H1 (cell line): ENCODE measurements around the gene ITPKA. TPM values are rescaled to one million over a fixed set of nuclear protein-coding genes. Genes with fewer than 3 reads are reported as not detected.

ENCODE experiments used
- CTCF ChIA-PET: fragments of 300-600 bp; sonication (Branson Sonifier 250); formaldehyde crosslinking; loops from one replicate; lab custom pipeline; 2021; ENCODE audit not compliant: partially characterized antibody; lab: Charles Lee
- POLR2A ChIA-PET: fragments of 300-600 bp; sonication (Branson Sonifier 250); formaldehyde crosslinking; loops from one replicate; lab custom pipeline; 2021; ENCODE audit warnings: inconsistent platforms; ENCODE audit not compliant: partially characterized antibody; lab: Charles Lee
- DNase-seq, 2 experiments: peaks; one replicate each; pipeline versions ENCODE4 v3.0.0 to v3.0.0-alpha.2; 2010 to 2022; ENCODE audit warnings: low spot score in 2 of 2, low read depth in 1 of 2, mixed read lengths in 1 of 2
- FAIRE-seq: peaks from 2 replicates; lab custom pipeline; 2011; peaks lifted over from hg19 to GRCh38; lab: Jason Lieb, UNC
- H2AFZ ChIP-seq: 2 replicates; pipeline ENCODE4 v1.8.1; 2012; ENCODE audit warnings: low read length, inconsistent platforms
- H2AK5ac ChIP-seq: 2 replicates; pipeline ENCODE4 v1.6.1; 2013; ENCODE audit warnings: low read depth, low read length
- H2BK120ac ChIP-seq: replicated peaks from 2 replicates; pipeline ENCODE3; 2013; ENCODE audit warnings: low read depth, low read length, inconsistent platforms
- H2BK12ac ChIP-seq: 2 replicates; pipeline ENCODE4 v1.6.1; 2013; ENCODE audit warnings: low read depth, low read length
- H2BK15ac ChIP-seq: 2 replicates; pipeline ENCODE4 v1.6.1; 2013; ENCODE audit warnings: low read length
- H2BK20ac ChIP-seq: 2 replicates; pipeline ENCODE4 v1.6.1; 2013; ENCODE audit warnings: low read length
- H2BK5ac ChIP-seq: 2 replicates; pipeline ENCODE4 v1.6.1; 2013; ENCODE audit warnings: low read depth, low read length
- H3K14ac ChIP-seq: 2 replicates; pipeline ENCODE4 v1.6.1; 2013; ENCODE audit warnings: inconsistent platforms; ENCODE audit not compliant: insufficient read length
- H3K18ac ChIP-seq: 2 replicates; pipeline ENCODE4 v1.6.1; 2013; ENCODE audit warnings: low read length; ENCODE audit errors: extremely low read depth
- H3K23ac ChIP-seq: 2 replicates; pipeline ENCODE4 v1.6.1; 2013; ENCODE audit warnings: inconsistent platforms; ENCODE audit not compliant: insufficient read length
- H3K23me2 ChIP-seq: 2 replicates; pipeline ENCODE4 v1.6.1; 2013; ENCODE audit warnings: low read depth, low read length
- H3K27ac ChIP-seq: 2 replicates; pipeline ENCODE4 v1.6.1; 2011; ENCODE audit warnings: low read depth, low read length, inconsistent platforms
- H3K27me3 ChIP-seq, 4 experiments: replicated peaks in 1 of 4; 1 replicate in 1 of 4; 2 replicates in 3 of 4; pipeline versions ENCODE4 v1.6.1 to v1.8.1; 2011 to 2013; ENCODE audit warnings: low read length in 3 of 4, mild to moderate bottlenecking in 3 of 4, inconsistent platforms in 2 of 4, mixed read lengths in 2 of 4, moderate library complexity in 1 of 4; ENCODE audit not compliant: control insufficient read depth in 3 of 4, insufficient read depth in 3 of 4; ENCODE audit errors: extremely low read depth in 1 of 4
- H3K36me3 ChIP-seq, 4 experiments: 2 replicates each; pipeline versions ENCODE4 v1.6.1 to v1.8.1; 2011 to 2013; ENCODE audit warnings: mild to moderate bottlenecking in 4 of 4, low read length in 3 of 4, moderate library complexity in 2 of 4, control low read depth in 1 of 4, inconsistent platforms in 1 of 4; ENCODE audit not compliant: insufficient read depth in 4 of 4, control insufficient read depth in 2 of 4
- H3K4ac ChIP-seq: replicated peaks from 2 replicates; pipeline ENCODE3; 2013; ENCODE audit warnings: low read length, low read depth, mixed read lengths, inconsistent platforms; ENCODE audit not compliant: insufficient read length
- H3K4me1 ChIP-seq, 4 experiments: replicated peaks in 1 of 4; 1 replicate in 1 of 4; 2 replicates in 3 of 4; pipeline versions ENCODE4 v1.6.1 to v1.8.1; 2011 to 2013; ENCODE audit warnings: low read length in 3 of 4, inconsistent platforms in 2 of 4, mixed read lengths in 1 of 4; ENCODE audit not compliant: insufficient read depth in 4 of 4, control insufficient read depth in 3 of 4
- H3K4me2 ChIP-seq, 2 experiments: 2 replicates each; pipeline versions ENCODE4 v1.6.1 to v1.8.1; 2011 to 2013; ENCODE audit warnings: low read depth in 2 of 2, low read length in 2 of 2, control low read depth in 1 of 2, inconsistent platforms in 1 of 2, mild to moderate bottlenecking in 1 of 2; ENCODE audit not compliant: insufficient read depth in 1 of 2
- H3K4me3 ChIP-seq, 4 experiments: fragments of 200-600, 300-600 bp in 1 of 4; sonication (generic), shearing (Covaris generic), sonication (Bioruptor Twin) in 1 of 4; 2 replicates each; pipeline versions ENCODE4 v1.5.1 to v1.8.1; 2011 to 2016; ENCODE audit warnings: low read length in 4 of 4, low read depth in 3 of 4, control low read depth in 2 of 4, inconsistent platforms in 2 of 4, mild to moderate bottlenecking in 2 of 4, mixed read lengths in 1 of 4, moderate library complexity in 1 of 4; ENCODE audit not compliant: insufficient read depth in 2 of 4; ENCODE audit errors: extremely low read depth in 1 of 4
- H3K56ac ChIP-seq: replicated peaks from 2 replicates; pipeline ENCODE3; 2013; ENCODE audit warnings: low read depth, mild to moderate bottlenecking, mixed read lengths, low read length, inconsistent platforms; ENCODE audit not compliant: insufficient read length
- H3K79me1 ChIP-seq: 2 replicates; pipeline ENCODE4 v1.6.1; 2013; ENCODE audit warnings: low read depth, low read length, control low read depth
- H3K79me2 ChIP-seq, 2 experiments: 2 replicates each; pipeline versions ENCODE4 v1.6.1 to v1.8.1; 2012 to 2013; ENCODE audit warnings: low read length in 2 of 2, mild to moderate bottlenecking in 2 of 2, inconsistent platforms in 1 of 2; ENCODE audit not compliant: insufficient read depth in 2 of 2, control insufficient read depth in 1 of 2
- H3K9ac ChIP-seq, 4 experiments: replicated peaks in 1 of 4; 1 replicate in 1 of 4; 2 replicates in 3 of 4; pipeline versions ENCODE4 v1.6.1 to v1.8.1; 2011 to 2013; ENCODE audit warnings: low read depth in 3 of 4, low read length in 3 of 4, control low read depth in 2 of 4, mild to moderate bottlenecking in 2 of 4, moderate library complexity in 2 of 4, inconsistent platforms in 1 of 4; ENCODE audit errors: extremely low read depth in 1 of 4
- H3K9me3 ChIP-seq, 2 experiments: 2 replicates each; pipeline versions ENCODE4 v1.6.1 to v1.8.1; 2012 to 2013; ENCODE audit warnings: mild to moderate bottlenecking in 2 of 2, moderate library complexity in 2 of 2, control low read depth in 1 of 2, inconsistent platforms in 1 of 2, low read depth in 1 of 2, low read length in 1 of 2, mixed read lengths in 1 of 2; ENCODE audit not compliant: insufficient read depth in 2 of 2
- H4K20me1 ChIP-seq, 2 experiments: replicated peaks in 1 of 2; 2 replicates each; pipeline versions ENCODE3 to v1.8.1; 2011 to 2013; ENCODE audit warnings: inconsistent platforms in 2 of 2, low read length in 2 of 2, mild to moderate bottlenecking in 1 of 2; ENCODE audit not compliant: insufficient read depth in 2 of 2, control insufficient read depth in 1 of 2
- H4K5ac ChIP-seq: 2 replicates; pipeline ENCODE4 v1.6.1; 2013; ENCODE audit warnings: low read length, low read depth, mixed read lengths, inconsistent platforms; ENCODE audit not compliant: insufficient read length
- H4K8ac ChIP-seq: 2 replicates; pipeline ENCODE4 v1.8.0; 2013; ENCODE audit warnings: mild to moderate bottlenecking, moderate library complexity, low read length, inconsistent platforms; ENCODE audit not compliant: insufficient read depth; ENCODE audit errors: extremely low read depth
- H4K91ac ChIP-seq: replicated peaks from 2 replicates; pipeline ENCODE3; 2013; ENCODE audit warnings: low read length, mixed read lengths, inconsistent platforms; ENCODE audit not compliant: insufficient read length
- GTF2F1 ChIP-seq: IDR thresholded peaks from 2 replicates; pipeline ENCODE4 v1.6.1; 2012; ENCODE audit warnings: low read depth, low read length, improper control_type of control experiment, borderline replicate concordance
- HDAC6 ChIP-seq: IDR thresholded peaks from one replicate; pipeline ENCODE4 v1.7.1; 2012; ENCODE audit warnings: low read depth, mild to moderate bottlenecking, inconsistent platforms, low read length, moderate library complexity
- MAFK ChIP-seq: IDR thresholded peaks from 2 replicates; pipeline ENCODE4 v1.6.1; 2012; ENCODE audit warnings: low read depth, mild to moderate bottlenecking, improper control_type of control experiment, low read length
- PHF8 ChIP-seq: fragments of 200-600 bp; sonication (generic); conservative IDR thresholded peaks from 2 replicates; pipeline ENCODE4 v1.7.1; 2012; ENCODE audit warnings: low read depth, mild to moderate bottlenecking, inconsistent platforms, low read length, moderate library complexity
- RFX5 ChIP-seq: IDR thresholded peaks from 2 replicates; pipeline ENCODE4 v1.6.1; 2011; ENCODE audit warnings: low read depth, low read length, improper control_type of control experiment, borderline replicate concordance
- SIN3A ChIP-seq, 2 experiments: IDR thresholded peaks in 1 of 2; conservative IDR thresholded peaks in 1 of 2; 2 replicates each; pipeline ENCODE4 v1.6.1; 2011 to 2012; ENCODE audit warnings: low read length in 2 of 2, improper control_type of control experiment in 1 of 2, low read depth in 1 of 2, mild to moderate bottlenecking in 1 of 2
- SP2 ChIP-seq: IDR thresholded peaks from 2 replicates; pipeline ENCODE4 v1.6.1; 2012; ENCODE audit warnings: mild to moderate bottlenecking, low read length, inconsistent platforms
- ZNF274 ChIP-seq: IDR thresholded peaks from 2 replicates; pipeline ENCODE4 v1.7.0; 2012; ENCODE audit warnings: low read length, borderline replicate concordance; ENCODE audit errors: extremely low read depth
- WGBS, 2 experiments: shearing (Covaris generic) in 1 of 2; methylation state at CpG; one replicate each; pipeline versions ENCODE4 v1.1.6 to v1.1.7; 2013 to 2015; ENCODE audit warnings: low lambda C conversion rate in 2 of 2, mixed read lengths in 2 of 2, inconsistent platforms in 1 of 2, low coverage in 1 of 2, missing lambda C conversion rate in 1 of 2; ENCODE audit not compliant: insufficient replicate concordance in 2 of 2, insufficient coverage in 1 of 2, insufficient read length in 1 of 2; ENCODE audit errors: extremely low coverage in 1 of 2, missing lambda C conversion rate in 1 of 2; 5-methylcytosine and 5-hydroxymethylcytosine counted together
- polyA plus RNA-seq, 7 experiments: library from polyadenylated mRNA; depleted of rRNA in 3 of 7; stranded (reverse) in 5 of 7; unstranded in 2 of 7; fragments of >200 nt in 5 of 7; fragments of 200-250 nt in 2 of 7; gene quantifications; 1 replicate in 5 of 7; 2 replicates in 1 of 7; 4 replicates in 1 of 7; pipeline versions ENCODE4 v1.2.1 to v1.2.3, GENCODE V29; 2011 to 2013; ENCODE audit warnings: missing spikeins in 2 of 7, mixed read lengths in 2 of 7
- total RNA-seq: library from RNA; stranded (reverse); fragmentation: NEBNext Ultra II Directional; extraction: Animal tissue kit (Norgen Biotek cat#: 25700); gene quantifications from 2 replicates; pipeline ENCODE4 v1.2.1, GENCODE V29; 2021

ITPKA gene
- total and polyA plus RNA-seq, 2 of the 8 experiments (the other 6 are each of a cell fraction or from before 2014, with no cell fraction given), result 0.39 to 0.99 TPM

- no peak overlapping the region for H3K9ac ChIP-seq
- no peak overlapping the region for H3K18ac ChIP-seq
- DNase-seq, result no peak
- peaks cover 0 to 3% of the 10 kb centered on the region in 2 experiments for H4K20me1 ChIP-seq
- no peak overlapping the region for H3K14ac ChIP-seq
- no peak overlapping the region for H3K4me2 ChIP-seq
- ChIA-PET POLR2A (no interaction called here), CTCF (interaction anchor here (2.9 kb wide), 1 partner anchor 21 kb away, joined by 9 read pairs; no protein-coding TSS in a partner anchor)
- H3K27me3 ChIP-seq, result peaks cover 14 to 18% (median 16%) of the 10 kb centered on the region in 4 experiments
- H2BK5ac ChIP-seq, result no peak overlapping the region
- peak overlapping the region; percentile 96 for H3K56ac ChIP-seq
- H2AK5ac ChIP-seq, result peak overlapping the region; percentile 88; the same call in 1 of the 2 replicates
- H3K36me3 ChIP-seq, result peaks cover 0 to 4% (median 0%) of the 10 kb centered on the region in 4 experiments; a peak in 1 of 8 replicates
- 90% methylated on average over 8 of the region's 9 CpGs; no CpG with 5 or more reads in 1 of the 2 experiments for WGBS, 2 experiments
- H3K4ac ChIP-seq, result no peak overlapping the region
- H3K4me3 ChIP-seq, result no peak overlapping the region
- H3K9me3 ChIP-seq, result no peaks in the 10 kb centered on the region
- no peak overlapping the region for H2BK20ac ChIP-seq
- H2BK12ac ChIP-seq, result no peak overlapping the region
- no peak for FAIRE-seq
- H3K4me1 ChIP-seq, result no peaks in the 10 kb centered on the region; a peak in 1 of 7 replicates
- no peak overlapping the region for H4K5ac ChIP-seq
- H4K8ac ChIP-seq, result no peak overlapping the region
- H3K79me1 ChIP-seq, result no peaks in the 10 kb centered on the region
- H3K27ac ChIP-seq, result no peak overlapping the region
- no peak overlapping the region for H4K91ac ChIP-seq
- H2AFZ ChIP-seq, result no peak overlapping the region
- no peak overlapping the region for H2BK15ac ChIP-seq
- no peak overlapping the region for H3K23ac ChIP-seq
- peaks cover 4% of the 10 kb centered on the region; the same call in 1 of the 2 replicates for H3K23me2 ChIP-seq
- no peaks in the 10 kb centered on the region for H3K79me2 ChIP-seq
- no peak overlapping the region for H2BK120ac ChIP-seq
- no peak for TF ChIP-seq HDAC6
- no peak for TF ChIP-seq SP2
- TF ChIP-seq RFX5, result no peak
- TF ChIP-seq MAFK, result no peak
- TF ChIP-seq SIN3A (conservative IDR thresholded peaks at IDR 0.05 in 1 of 2, IDR thresholded peaks at IDR 0.05 in 1 of 2; ENCODE audit: low read depth in 1 of 2, low read length in 2 of 2), result no peak
- no peak for TF ChIP-seq GTF2F1
- TF ChIP-seq ZNF274, result no peak
- TF ChIP-seq PHF8, result no peak
Measured at GRCh38 chr15:41487381-41487780, 6.3 kb upstream of the ITPKA start.
